Measurements from ENCODE around the gene SORCS1. TPM values are rescaled to one million over a fixed set of nuclear protein-coding genes. Genes with fewer than 3 reads are reported as not detected.

SORCS1 gene
- total and polyA plus RNA-seq, 2 of the 13 experiments (the other 11 are each of a cell fraction or from before 2014, with no cell fraction given), result not detected

DNA sequence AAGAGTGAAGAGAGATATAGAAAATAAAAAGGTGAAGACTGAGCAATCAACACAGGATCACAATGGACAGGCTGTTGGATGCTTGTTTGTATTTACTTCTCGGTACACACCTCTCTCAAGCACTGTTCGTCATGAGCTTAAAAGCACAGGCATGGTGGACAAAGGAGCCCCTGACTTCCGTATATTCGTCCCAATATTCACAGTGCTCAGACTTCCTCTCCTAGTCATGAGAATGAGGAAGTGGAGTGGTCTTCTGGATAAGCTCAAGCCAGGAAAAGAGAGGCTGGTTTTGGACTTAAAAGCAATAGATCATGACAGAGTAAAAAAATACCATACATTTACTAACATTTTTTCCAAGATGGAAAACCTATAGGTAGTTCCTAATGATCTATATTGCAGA, 172.5 kb downstream of the SORCS1 start:
- Histone ChIP-seq H3K4me2 (ENCODE audit: low read depth, low read length) (no peak overlapping the region), H3K4me3 (replicated peaks in 1 of 3; ENCODE audit: insufficient read depth in 1 of 3, low read depth in 2 of 3, low read length in 3 of 3) (no peak overlapping the region), H3K4me1 (ENCODE audit: insufficient read depth, low read length) (no peaks in the 10 kb centered on the region), H3K36me3 (replicated peaks in 1 of 2; ENCODE audit: control insufficient read depth in 1 of 2, insufficient read depth in 2 of 2, low read length in 2 of 2) (no peaks in the 10 kb centered on the region), H4K20me1 (ENCODE audit: insufficient read depth, low read length) (no peaks in the 10 kb centered on the region), H3K9ac (ENCODE audit: insufficient read depth, low read depth, low read length) (no peak overlapping the region), H3K27ac (ENCODE audit: extremely low read length, insufficient read depth, low read length) (no peak overlapping the region), H3K9me3 (ENCODE audit: low read length) (peaks cover 5% of the 10 kb centered on the region; the same call in 1 of the 2 replicates), H3K27me3 (ENCODE audit: control insufficient read depth in 1 of 2, insufficient read depth in 2 of 2, low read length in 2 of 2) (no peaks in the 10 kb centered on the region), H2AFZ (ENCODE audit: low read length) (no peak overlapping the region), H3K79me2 (ENCODE audit: insufficient read depth, low read length) (no peaks in the 10 kb centered on the region)
- TF ChIP-seq ATM (IDR thresholded peaks at IDR 0.05; ENCODE audit: borderline replicate concordance), result no peak
- no peak for TF ChIP-seq ZNF720 (CRISPR knock-in tag; IDR thresholded peaks at IDR 0.05)
- no peak for TF ChIP-seq MIER3 (CRISPR knock-in tag; IDR thresholded peaks at IDR 0.05; ENCODE audit: borderline replicate concordance)
- no peak for TF ChIP-seq SMAD3 (CRISPR knock-in tag; IDR thresholded peaks at IDR 0.05)
- TF ChIP-seq, protein P1, sequence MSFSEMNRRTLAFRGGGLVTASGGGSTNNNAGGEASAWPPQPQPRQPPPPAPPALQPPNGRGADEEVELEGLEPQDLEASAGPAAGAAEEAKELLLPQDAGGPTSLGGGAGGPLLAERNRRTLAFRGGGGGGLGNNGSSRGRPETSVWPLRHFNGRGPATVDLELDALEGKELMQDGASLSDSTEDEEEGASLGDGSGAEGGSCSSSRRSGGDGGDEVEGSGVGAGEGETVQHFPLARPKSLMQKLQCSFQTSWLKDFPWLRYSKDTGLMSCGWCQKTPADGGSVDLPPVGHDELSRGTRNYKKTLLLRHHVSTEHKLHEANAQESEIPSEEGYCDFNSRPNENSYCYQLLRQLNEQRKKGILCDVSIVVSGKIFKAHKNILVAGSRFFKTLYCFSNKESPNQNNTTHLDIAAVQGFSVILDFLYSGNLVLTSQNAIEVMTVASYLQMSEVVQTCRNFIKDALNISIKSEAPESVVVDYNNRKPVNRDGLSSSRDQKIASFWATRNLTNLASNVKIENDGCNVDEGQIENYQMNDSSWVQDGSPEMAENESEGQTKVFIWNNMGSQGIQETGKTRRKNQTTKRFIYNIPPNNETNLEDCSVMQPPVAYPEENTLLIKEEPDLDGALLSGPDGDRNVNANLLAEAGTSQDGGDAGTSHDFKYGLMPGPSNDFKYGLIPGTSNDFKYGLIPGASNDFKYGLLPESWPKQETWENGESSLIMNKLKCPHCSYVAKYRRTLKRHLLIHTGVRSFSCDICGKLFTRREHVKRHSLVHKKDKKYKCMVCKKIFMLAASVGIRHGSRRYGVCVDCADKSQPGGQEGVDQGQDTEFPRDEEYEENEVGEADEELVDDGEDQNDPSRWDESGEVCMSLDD (CRISPR knock-in tag; IDR thresholded peaks at IDR 0.05; ENCODE audit: borderline replicate concordance), result no peak
- TF ChIP-seq, protein P2, sequence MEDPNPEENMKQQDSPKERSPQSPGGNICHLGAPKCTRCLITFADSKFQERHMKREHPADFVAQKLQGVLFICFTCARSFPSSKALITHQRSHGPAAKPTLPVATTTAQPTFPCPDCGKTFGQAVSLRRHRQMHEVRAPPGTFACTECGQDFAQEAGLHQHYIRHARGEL (CRISPR knock-in tag; IDR thresholded peaks at IDR 0.05), result no peak
- TF ChIP-seq ZBTB42 (CRISPR knock-in tag; IDR thresholded peaks at IDR 0.05), result no peak
- in situ Hi-C loops (cut with HindIII; ENCODE audit: extremely low pct_ligation_motif_present, low pct_unique_long_range_greater_than_20kb) (no loop called here), intact Hi-C loops (cut with micrococcal nuclease; ENCODE audit: unreplicated experiment) (no loop called here)
- no peak for ATAC-seq
- no TSS peak for BruUV-seq (replicated peaks)
- POLR2A ChIA-PET, result no interaction called here
- 58% methylated on average over 4 of the region's 4 CpGs for whole genome bisulfite sequencing (ENCODE audit: low lambda C conversion rate)
- no peak for DNase-seq (ENCODE audit: low spot score)
- CTCF ChIA-PET (ENCODE audit: low intra/inter-chr PET ratio, low total read pairs), result no interaction called here
- no peak for FAIRE-seq

All from HepG2 (cell line).